Esophagus muscularis mucosa (tissue), 4 donors: ENCODE measurements around the gene QRSL1.

Experiments used
- EP300 ChIP-seq: sonication (generic); formaldehyde crosslinking; IDR thresholded peaks from one replicate; pipeline ENCODE4 v1.6.1; 2017; ENCODE audit warnings: antibody characterized with exemption
- POLR2A ChIP-seq: fragments of 450-650 bp; IDR thresholded peaks from one replicate; pipeline ENCODE4 v1.6.1; 2017; ENCODE audit warnings: antibody characterized with exemption, moderate library complexity, mild to moderate bottlenecking, low read depth
- TF ChIP-seq, protein P1 (sequence below), 3 experiments: fragments of 200-600 bp in 2 of 3; fragments of 450-650 bp in 1 of 3; sonication (generic) in 2 of 3; IDR thresholded peaks; one replicate each; pipeline ENCODE4 v1.5.1; 2017 to 2019; ENCODE audit warnings: antibody characterized with exemption in 3 of 3, mild to moderate bottlenecking in 2 of 3, moderate library complexity in 1 of 3

DNA sequence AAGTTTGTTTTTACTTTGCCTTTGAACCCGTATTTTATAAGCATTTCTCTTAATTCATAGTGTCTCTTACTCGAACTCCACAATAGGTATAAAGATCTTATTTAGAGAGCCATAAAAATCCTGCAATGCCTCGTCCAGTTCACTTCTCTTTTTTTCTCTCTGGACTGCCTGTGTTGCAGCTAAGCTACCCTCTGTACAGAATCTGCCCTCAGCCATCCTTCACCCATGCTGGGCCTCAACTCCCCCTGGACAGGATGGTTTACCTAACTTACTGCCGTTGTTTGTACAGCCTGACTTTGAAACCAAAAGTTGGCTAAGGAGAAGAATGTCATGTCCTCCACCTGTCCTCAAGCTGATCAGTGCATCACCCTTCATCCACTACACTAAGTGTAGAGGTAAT is 10.4 kb downstream of the QRSL1 start:
- TF ChIP-seq, protein P1, sequence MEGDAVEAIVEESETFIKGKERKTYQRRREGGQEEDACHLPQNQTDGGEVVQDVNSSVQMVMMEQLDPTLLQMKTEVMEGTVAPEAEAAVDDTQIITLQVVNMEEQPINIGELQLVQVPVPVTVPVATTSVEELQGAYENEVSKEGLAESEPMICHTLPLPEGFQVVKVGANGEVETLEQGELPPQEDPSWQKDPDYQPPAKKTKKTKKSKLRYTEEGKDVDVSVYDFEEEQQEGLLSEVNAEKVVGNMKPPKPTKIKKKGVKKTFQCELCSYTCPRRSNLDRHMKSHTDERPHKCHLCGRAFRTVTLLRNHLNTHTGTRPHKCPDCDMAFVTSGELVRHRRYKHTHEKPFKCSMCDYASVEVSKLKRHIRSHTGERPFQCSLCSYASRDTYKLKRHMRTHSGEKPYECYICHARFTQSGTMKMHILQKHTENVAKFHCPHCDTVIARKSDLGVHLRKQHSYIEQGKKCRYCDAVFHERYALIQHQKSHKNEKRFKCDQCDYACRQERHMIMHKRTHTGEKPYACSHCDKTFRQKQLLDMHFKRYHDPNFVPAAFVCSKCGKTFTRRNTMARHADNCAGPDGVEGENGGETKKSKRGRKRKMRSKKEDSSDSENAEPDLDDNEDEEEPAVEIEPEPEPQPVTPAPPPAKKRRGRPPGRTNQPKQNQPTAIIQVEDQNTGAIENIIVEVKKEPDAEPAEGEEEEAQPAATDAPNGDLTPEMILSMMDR (IDR thresholded peaks at IDR 0.05), result no peak
- no peak for TF ChIP-seq POLR2A
- TF ChIP-seq EP300, result no peak
